NK-92 treated with Interleukin-12 subunit alpha and Interleukin-12 subunit beta, amount 100 ng/mL, for 24 hours (cell line): ENCODE data around the gene SYTL1.
A peak's percentile ranks its signal among the peaks of the same experiment; 100 is the strongest.

ENCODE experiments used
- DNase-seq: peaks from one replicate; lab custom pipeline; 2025; lab: John Stamatoyannopoulos, UW

Gene SYTL1

GRCh38 chr1:27341525-27342252, at the start of gene SYTL1:
SYTL1 (plus strand) TSS chr1:27342022; CDS start chr1:27345335, 3,313 bp downstream.
- DNase-seq = no peak

- no peak for DNase-seq
These were observed 49.7 kb upstream of the SYTL1 start for GRCh38 chr1:27292106-27292505.

- no peak for DNase-seq
These were observed 47.9 kb upstream of the SYTL1 start for GRCh38 chr1:27293915-27294314.

- peak; percentile 15 for DNase-seq
These were observed 45.0 kb upstream of the SYTL1 start for GRCh38 chr1:27296773-27297291.

GRCh38 chr1:27297903-27298302, 43.9 kb upstream of the SYTL1 start:
- DNase-seq = no peak

- DNase-seq = no peak
These were observed 43.0 kb upstream of the SYTL1 start for GRCh38 chr1:27298632-27299384.

- DNase-seq = no peak
These were observed 42.2 kb upstream of the SYTL1 start for GRCh38 chr1:27299385-27300271.

- DNase-seq = peak; percentile 23
These were observed 41.3 kb upstream of the SYTL1 start for GRCh38 chr1:27300341-27301051.

GRCh38 chr1:27301052-27301422, 40.8 kb upstream of the SYTL1 start:
- no peak for DNase-seq

- DNase-seq = no peak
These were observed 40.1 kb upstream of the SYTL1 start for GRCh38 chr1:27301582-27302199.

GRCh38 chr1:27302612-27303011, 39.2 kb upstream of the SYTL1 start:
- no peak for DNase-seq

GRCh38 chr1:27303509-27303908, 38.3 kb upstream of the SYTL1 start:
- no peak for DNase-seq

- DNase-seq = no peak
These were observed 35.8 kb upstream of the SYTL1 start for GRCh38 chr1:27306071-27306470.

- DNase-seq = no peak
These were observed 34.7 kb upstream of the SYTL1 start for GRCh38 chr1:27306892-27307761.

- DNase-seq = no peak
These were observed 33.8 kb upstream of the SYTL1 start for GRCh38 chr1:27307874-27308598.

- DNase-seq = no peak
These were observed 27.7 kb upstream of the SYTL1 start for GRCh38 chr1:27314169-27314568.

GRCh38 chr1:27314737-27315136, 27.1 kb upstream of the SYTL1 start:
- DNase-seq = no peak

- DNase-seq = no peak
These were observed 25.0 kb upstream of the SYTL1 start for GRCh38 chr1:27316860-27317259.

- DNase-seq = no peak
These were observed 23.7 kb upstream of the SYTL1 start for GRCh38 chr1:27318136-27318535.

- DNase-seq = no peak
These were observed 23.2 kb upstream of the SYTL1 start for GRCh38 chr1:27318596-27318995.
